B cell (primary cell): ENCODE results near the gene SUSD2.
"Not testable (repeated sequence)": the region's sequence is repeated elsewhere in the genome, so short reads cannot be mapped to it uniquely, and the experiment has no call there.

Experiments
- EZH2 ChIP-seq: IDR thresholded peaks from 2 replicates; pipeline ENCODE4 v1.6.1; 2012; ENCODE audit warnings: borderline replicate concordance, low read depth, mild to moderate bottlenecking, moderate library complexity, low read length; ENCODE audit not compliant: insufficient read depth, poor library complexity, severe bottlenecking
- TF ChIP-seq, protein P1 (sequence below): fragments of 200-600 bp; IDR thresholded peaks from one replicate; pipeline ENCODE4 v1.8.0; 2022; ENCODE audit warnings: antibody characterized with exemption, mild to moderate bottlenecking

DNA sequence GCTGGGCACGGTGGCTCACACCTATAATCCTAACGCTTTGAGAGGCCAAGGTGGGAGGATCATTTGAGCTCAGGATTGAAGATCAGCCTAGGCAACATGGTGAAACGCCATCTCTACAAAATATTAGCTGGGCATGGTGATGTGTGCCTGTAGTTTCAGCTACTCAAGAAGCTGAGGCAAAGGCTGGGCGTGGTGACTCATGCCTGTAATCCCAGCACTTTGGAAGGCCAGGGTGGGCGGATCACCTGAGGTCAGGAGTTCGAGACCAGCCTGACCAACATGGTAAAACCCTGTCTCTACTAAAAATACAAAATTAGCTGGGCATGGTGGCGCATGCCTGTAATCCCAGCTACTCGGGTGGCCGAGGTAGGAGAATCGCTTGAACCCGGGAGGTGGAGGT is 29.1 kb downstream of the SUSD2 start:
- TF ChIP-seq, protein P1, sequence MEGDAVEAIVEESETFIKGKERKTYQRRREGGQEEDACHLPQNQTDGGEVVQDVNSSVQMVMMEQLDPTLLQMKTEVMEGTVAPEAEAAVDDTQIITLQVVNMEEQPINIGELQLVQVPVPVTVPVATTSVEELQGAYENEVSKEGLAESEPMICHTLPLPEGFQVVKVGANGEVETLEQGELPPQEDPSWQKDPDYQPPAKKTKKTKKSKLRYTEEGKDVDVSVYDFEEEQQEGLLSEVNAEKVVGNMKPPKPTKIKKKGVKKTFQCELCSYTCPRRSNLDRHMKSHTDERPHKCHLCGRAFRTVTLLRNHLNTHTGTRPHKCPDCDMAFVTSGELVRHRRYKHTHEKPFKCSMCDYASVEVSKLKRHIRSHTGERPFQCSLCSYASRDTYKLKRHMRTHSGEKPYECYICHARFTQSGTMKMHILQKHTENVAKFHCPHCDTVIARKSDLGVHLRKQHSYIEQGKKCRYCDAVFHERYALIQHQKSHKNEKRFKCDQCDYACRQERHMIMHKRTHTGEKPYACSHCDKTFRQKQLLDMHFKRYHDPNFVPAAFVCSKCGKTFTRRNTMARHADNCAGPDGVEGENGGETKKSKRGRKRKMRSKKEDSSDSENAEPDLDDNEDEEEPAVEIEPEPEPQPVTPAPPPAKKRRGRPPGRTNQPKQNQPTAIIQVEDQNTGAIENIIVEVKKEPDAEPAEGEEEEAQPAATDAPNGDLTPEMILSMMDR = not testable (repeated sequence)
- TF ChIP-seq EZH2 = not testable (repeated sequence)
